AG04450 (cell line): ENCODE measurements around the gene THBS2. TPM values are rescaled to one million over a fixed set of nuclear protein-coding genes. Genes with fewer than 3 reads are reported as not detected.

Source experiments
- CTCF ChIA-PET: fragments of 300-600, 350-600 bp; formaldehyde crosslinking; extraction: SDS; loops from one replicate; lab custom pipeline; 2022; ENCODE audit warnings: antibody characterized with exemption, inconsistent platforms; lab: Charles Lee
- POLR2A ChIA-PET: fragments of 350-600 bp; formaldehyde crosslinking; extraction: SDS; loops from one replicate; lab custom pipeline; 2021; ENCODE audit warnings: antibody characterized with exemption, inconsistent platforms; lab: Yijun Ruan, JAX
- DNase-seq: peaks from one replicate; pipeline ENCODE4 v3.0.0-alpha.2; 2011; ENCODE audit warnings: low read depth, low spot score
- H3K27ac ChIP-seq: one replicate; pipeline ENCODE4 v1.5.1; 2012; ENCODE audit warnings: low read depth, low read length, control low read depth
- H3K27me3 ChIP-seq: one replicate; pipeline ENCODE4 v1.6.0; 2012; ENCODE audit warnings: low read length; ENCODE audit not compliant: control insufficient read depth, insufficient read depth
- H3K4me3 ChIP-seq: 2 replicates; pipeline ENCODE4 v1.5.1; 2011; ENCODE audit warnings: mild to moderate bottlenecking, low read depth, low read length, control low read depth
- H3K9me3 ChIP-seq: 2 replicates; pipeline ENCODE4 v1.5.1; 2012; ENCODE audit warnings: low read length; ENCODE audit not compliant: control insufficient read depth, insufficient read depth
- CTCF ChIP-seq: IDR thresholded peaks from 2 replicates; pipeline ENCODE4 v1.5.1; 2011; ENCODE audit warnings: low read depth, low read length, control low read depth, inconsistent platforms
- polyA plus RNA-seq: library from polyadenylated mRNA; depleted of rRNA; stranded (reverse); fragments of >200 nt; gene quantifications from 2 replicates; pipeline ENCODE4 v1.2.3, GENCODE V29; 2011

The THBS2 gene
- polyA plus RNA-seq, 1 experiment: 95.8 TPM

GRCh38 chr6:169256061-169256460 lies 2.4 kb upstream of the THBS2 start:
- Histone ChIP-seq H3K9me3 (no peaks in the 10 kb centered on the region), H3K27ac (no peak overlapping the region), H3K4me3 (no peak overlapping the region), H3K27me3 (no peaks in the 10 kb centered on the region)
- ChIA-PET CTCF (no interaction called here), POLR2A (no interaction called here)
- no peak for DNase-seq
- TF ChIP-seq CTCF: no peak

- Histone ChIP-seq H3K4me3 (no peak overlapping the region), H3K9me3 (no peaks in the 10 kb centered on the region), H3K27me3 (no peaks in the 10 kb centered on the region), H3K27ac (no peak overlapping the region)
- DNase-seq: no peak
- CTCF ChIA-PET: no interaction called here
- POLR2A ChIA-PET: no interaction called here
- no peak for TF ChIP-seq CTCF
Observed at GRCh38 chr6:169255643-169256042, 2.0 kb upstream of the THBS2 start.

GRCh38 chr6:169254456-169255316 lies 1.0 kb upstream of the THBS2 start:
- ChIA-PET CTCF (no interaction called here), POLR2A (no interaction called here)
- no peaks in the 10 kb centered on the region for H3K9me3 ChIP-seq
- H3K4me3 ChIP-seq: no peak overlapping the region
- H3K27me3 ChIP-seq: no peaks in the 10 kb centered on the region
- no peak for TF ChIP-seq CTCF
- DNase-seq: no peak
- no peak overlapping the region for H3K27ac ChIP-seq

- H3K9me3 ChIP-seq: peaks cover 7% of the 10 kb centered on the region; the same call in 1 of the 2 replicates
- TF ChIP-seq CTCF: no peak
- DNase-seq: no peak
- POLR2A ChIA-PET: no interaction called here
- H3K4me3 ChIP-seq: peak overlapping the region; percentile 77
- CTCF ChIA-PET: interaction anchor here (1.1 to 1.6 kb wide), 3 partner anchors 169 to 293 kb away, joined by 4 read pairs; no protein-coding TSS in a partner anchor
- no peaks in the 10 kb centered on the region for H3K27me3 ChIP-seq
- no peak overlapping the region for H3K27ac ChIP-seq
Observed at GRCh38 chr6:169252505-169253189, 999 bp downstream of the THBS2 start.
